ENCODE results near the gene FOXR1. TPM values are rescaled to one million over a fixed set of nuclear protein-coding genes. Genes with fewer than 3 reads are reported as not detected.

The FOXR1 gene
- total RNA-seq, result not detected

- ChIA-PET POLR2A (no interaction called here), CTCF (interaction anchor here (0.6 kb wide), 1 partner anchor 32 kb away, joined by 3 read pairs; no protein-coding TSS in a partner anchor)
- ATAC-seq (no peak), DNase-seq (no peak)
- Mint-ChIP-seq H3K36me3 (ENCODE audit: low read depth) (no peaks in the 10 kb centered on the region), H3K4me1 (no peaks in the 10 kb centered on the region), H3K9me3 (ENCODE audit: low read depth) (no peaks in the 10 kb centered on the region), H3K27ac (no peak within 1 kb of the TSS), H3K4me3 (no peak within 1 kb of the TSS), H3K27me3 (peaks cover 19% of the 10 kb centered on the region)
- intact Hi-C loops (cut with DNase I, micrococcal nuclease), result no loop called here
Measured at GRCh38 chr11:118971646-118972045, at the start of gene FOXR1. FOXR1 (plus strand) TSS chr11:118971761; CDS start chr11:118971932, 171 bp downstream.

GRCh38 chr11:118921929-118922744 lies 49.4 kb upstream of the FOXR1 start:
- Mint-ChIP-seq H3K9me3 (ENCODE audit: low read depth) (no peaks in the 10 kb centered on the region), H3K4me3 (peak overlapping the region; percentile 86)
- POLR2A ChIA-PET, result interaction anchor here (0.7 to 2.2 kb wide), 3 partner anchors 10 to 132 kb away, joined by 4 to 18 read pairs (median 10); partner anchors contain the start of genes CXCR5 and DDX6

GRCh38 chr11:118922745-118923627 lies 48.6 kb upstream of the FOXR1 start:
- Mint-ChIP-seq H3K9me3 (ENCODE audit: low read depth) (no peaks in the 10 kb centered on the region), H3K36me3 (ENCODE audit: low read depth) (peaks cover 6% of the 10 kb centered on the region), H3K27me3 (no peaks in the 10 kb centered on the region), H3K4me1 (peaks cover 58% of the 10 kb centered on the region), H3K27ac (peak overlapping the region; percentile 88), H3K4me3 (peak overlapping the region; percentile 77)
- ATAC-seq (no peak), DNase-seq (peak; percentile 27)
- intact Hi-C loops (cut with DNase I, micrococcal nuclease), result no loop called here
- CTCF ChIA-PET, result interaction anchor here (0.6 to 2.8 kb wide), 10 partner anchors 8 to 375 kb away, joined by 3 to 9 read pairs (median 4); partner anchors contain the start of gene DDX6
- POLR2A ChIA-PET, result interaction anchor here (1.4 to 2.2 kb wide), 2 partner anchors 10 to 132 kb away, joined by 10 to 18 read pairs; partner anchors contain the start of gene DDX6

More at GRCh38 chr11:118921929-118922744, 49.4 kb upstream of the FOXR1 start:
- ATAC-seq (no peak), DNase-seq (peak; percentile 34)
- CTCF ChIA-PET, result interaction anchor here (0.6 to 2.8 kb wide), 8 partner anchors 9 to 175 kb away, joined by 3 to 9 read pairs (median 4); no protein-coding TSS in a partner anchor
- H3K27ac Mint-ChIP-seq, result peak overlapping the region; percentile 95
- H3K27me3 Mint-ChIP-seq, result no peaks in the 10 kb centered on the region
- H3K36me3 Mint-ChIP-seq (ENCODE audit: low read depth), result peaks cover 11% of the 10 kb centered on the region
- intact Hi-C loops (cut with DNase I, micrococcal nuclease), result no loop called here
- H3K4me1 Mint-ChIP-seq, result peaks cover 58% of the 10 kb centered on the region

- Mint-ChIP-seq H3K36me3 (ENCODE audit: low read depth) (no peaks in the 10 kb centered on the region), H3K27ac (peak overlapping the region; percentile 88), H3K4me1 (peaks cover 55% of the 10 kb centered on the region), H3K9me3 (ENCODE audit: low read depth) (no peaks in the 10 kb centered on the region), H3K27me3 (no peaks in the 10 kb centered on the region), H3K4me3 (peak overlapping the region; percentile 77)
- ChIA-PET POLR2A (interaction anchor here (0.6 to 2.2 kb wide), 4 partner anchors 10 to 51 kb away, joined by 3 to 18 read pairs (median 8); no protein-coding TSS in a partner anchor), CTCF (interaction anchor here (0.6 to 2.8 kb wide), 12 partner anchors 16 to 374 kb away, joined by 3 to 9 read pairs (median 4); partner anchors contain the start of gene DDX6)
- peak; percentile 36 for DNase-seq
- ATAC-seq, result no peak
- intact Hi-C loops (cut with DNase I, micrococcal nuclease), result loop anchor here in 1 of 2 experiments (1.0 kb wide), 1 partner anchor 94 kb away; the partner anchor contains the start of genes RPS25 and TRAPPC4
Measured at GRCh38 chr11:118923721-118924587, 47.6 kb upstream of the FOXR1 start.

GRCh38 chr11:118924591-118925585 lies 46.7 kb upstream of the FOXR1 start:
- Mint-ChIP-seq H3K27ac (peak overlapping the region; percentile 88), H3K4me1 (peaks cover 46% of the 10 kb centered on the region), H3K27me3 (no peaks in the 10 kb centered on the region), H3K4me3 (peak overlapping the region; percentile 77), H3K36me3 (ENCODE audit: low read depth) (no peaks in the 10 kb centered on the region), H3K9me3 (ENCODE audit: low read depth) (no peaks in the 10 kb centered on the region)
- intact Hi-C loops (cut with DNase I, micrococcal nuclease), result loop anchor here (1.0 to 5.0 kb wide), 6 partner anchors 92 to 703 kb away; partner anchors contain the start of genes KMT2A (in 2 of the 2), RPS25 (in 2 of the 2), TRAPPC4 (in 2 of the 2) and ATP5MG (in 1 of the 2)
- POLR2A ChIA-PET, result interaction anchor here (0.6 to 2.0 kb wide), 4 partner anchors 11 to 52 kb away, joined by 3 to 26 read pairs (median 8); no protein-coding TSS in a partner anchor
- CTCF ChIA-PET, result interaction anchor here (0.6 to 2.8 kb wide), 14 partner anchors 11 to 235 kb away, joined by 3 to 9 read pairs (median 3); partner anchors contain the start of gene DDX6
- DNase-seq (peak; percentile 81), ATAC-seq (no peak)

- no peak for ATAC-seq
Measured at GRCh38 chr11:118927554-118928100, 43.9 kb upstream of the FOXR1 start.

GRCh38 chr11:118928101-118928869 lies 43.3 kb upstream of the FOXR1 start:
- CTCF ChIA-PET, result interaction anchor here (0.5 to 1.7 kb wide), 7 partner anchors 22 to 247 kb away, joined by 3 to 9 read pairs (median 3); partner anchors contain the start of gene CXCR5
- Mint-ChIP-seq H3K36me3 (ENCODE audit: low read depth) (no peaks in the 10 kb centered on the region), H3K4me3 (peak overlapping the region; percentile 86), H3K9me3 (ENCODE audit: low read depth) (no peaks in the 10 kb centered on the region), H3K27me3 (no peaks in the 10 kb centered on the region), H3K4me1 (peaks cover 42% of the 10 kb centered on the region), H3K27ac (peak overlapping the region; percentile 97)
- DNase-seq (peak; percentile 95), ATAC-seq (peak; percentile 51)
- POLR2A ChIA-PET, result interaction anchor here (0.6 to 2.6 kb wide), 3 partner anchors 18 to 163 kb away, joined by 3 to 10 read pairs (median 4); no protein-coding TSS in a partner anchor
- intact Hi-C loops (cut with DNase I, micrococcal nuclease), result loop anchor here (1.0 to 5.0 kb wide), 11 partner anchors 16 to 706 kb away; partner anchors contain the start of genes CXCR5 (in 2 of the 2), KMT2A (in 2 of the 2), RPS25 (in 2 of the 2) and TRAPPC4 (in 2 of the 2)

More at GRCh38 chr11:118927554-118928100, 43.9 kb upstream of the FOXR1 start:
- ChIA-PET POLR2A (interaction anchor here (0.6 kb wide), 2 partner anchors 63 to 163 kb away, joined by 3 to 4 read pairs; no protein-coding TSS in a partner anchor), CTCF (interaction anchor here (0.5 to 1.7 kb wide), 4 partner anchors 21 to 246 kb away, joined by 3 to 4 read pairs (median 3); no protein-coding TSS in a partner anchor)
- intact Hi-C loops (cut with DNase I, micrococcal nuclease), result loop anchor here (1.0 to 5.0 kb wide), 11 partner anchors 15 to 705 kb away; partner anchors contain the start of genes CXCR5 (in 2 of the 2), KMT2A (in 2 of the 2), RPS25 (in 2 of the 2) and TRAPPC4 (in 2 of the 2)
- no peaks in the 10 kb centered on the region for H3K9me3 Mint-ChIP-seq (ENCODE audit: low read depth)
- peaks cover 42% of the 10 kb centered on the region for H3K4me1 Mint-ChIP-seq
- no peak for DNase-seq
- no peaks in the 10 kb centered on the region for H3K36me3 Mint-ChIP-seq (ENCODE audit: low read depth)
- peak overlapping the region; percentile 97 for H3K27ac Mint-ChIP-seq
- peak overlapping the region; percentile 86 for H3K4me3 Mint-ChIP-seq
- no peaks in the 10 kb centered on the region for H3K27me3 Mint-ChIP-seq

All from activated CD4-positive, alpha-beta T cell treated with anti-CD3 and anti-CD28 coated beads for 36 hours (primary cell).